Ishikawa (cell line): ENCODE results near the gene OR12D2.

ENCODE experiments used
- CEBPB ChIP-seq: IDR thresholded peaks from 2 replicates; pipeline ENCODE4 v1.6.1; 2012
- CREB1 ChIP-seq: IDR thresholded peaks from 2 replicates; pipeline ENCODE4 v1.6.1; 2012; ENCODE audit warnings: low read depth
- EGR1 ChIP-seq: IDR thresholded peaks from 2 replicates; pipeline ENCODE4 v1.6.1; 2012
- EP300 ChIP-seq: IDR thresholded peaks from 2 replicates; pipeline ENCODE4 v1.6.1; 2012; ENCODE audit warnings: borderline replicate concordance
- FOXM1 ChIP-seq: IDR thresholded peaks from 2 replicates; pipeline ENCODE4 v1.6.1; 2012; ENCODE audit warnings: low read depth, borderline replicate concordance
- MAX ChIP-seq: IDR thresholded peaks from 2 replicates; pipeline ENCODE4 v1.6.1; 2012
- NFIC ChIP-seq: IDR thresholded peaks from 2 replicates; pipeline ENCODE4 v1.6.1; 2012
- RAD21 ChIP-seq: IDR thresholded peaks from 2 replicates; pipeline ENCODE4 v1.6.1; 2012; ENCODE audit warnings: low read depth
- REST ChIP-seq: IDR thresholded peaks from 2 replicates; pipeline ENCODE4 v1.6.1; 2012; ENCODE audit warnings: low read depth, mild to moderate bottlenecking
- TAF1 ChIP-seq: IDR thresholded peaks from 2 replicates; pipeline ENCODE4 v1.6.1; 2012; ENCODE audit warnings: low read depth, mild to moderate bottlenecking
- TCF12 ChIP-seq: IDR thresholded peaks from 2 replicates; pipeline ENCODE4 v1.6.1; 2012; ENCODE audit warnings: low read depth
- TEAD4 ChIP-seq: IDR thresholded peaks from 2 replicates; pipeline ENCODE4 v1.6.1; 2012
- USF1 ChIP-seq: IDR thresholded peaks from 2 replicates; pipeline ENCODE4 v1.6.1; 2012
- YY1 ChIP-seq: IDR thresholded peaks from 2 replicates; pipeline ENCODE4 v1.6.1; 2012; ENCODE audit warnings: low read depth
- ZBTB7A ChIP-seq: IDR thresholded peaks from 2 replicates; pipeline ENCODE4 v1.6.1; 2012; ENCODE audit warnings: low read depth

Gene OR12D2

GRCh38 chr6:29395331-29395730 lies at the start of gene OR12D2:
Gene OR12D2, plus strand, starts transcription at chr6:29395631. Its CDS starts 1,069 bp downstream, at chr6:29396700.
- no peak for TF ChIP-seq TCF12
- no peak for TF ChIP-seq RAD21
- TF ChIP-seq ZBTB7A: no peak
- no peak for TF ChIP-seq REST
- TF ChIP-seq TEAD4: no peak

GRCh38 chr6:29354980-29355379 lies 40.5 kb upstream of the OR12D2 start:
- TF ChIP-seq RAD21: no peak

GRCh38 chr6:29355603-29356002 lies 39.8 kb upstream of the OR12D2 start:
- TF ChIP-seq EGR1 (no peak), CEBPB (no peak), TEAD4 (no peak), CREB1 (no peak)

- TF ChIP-seq RAD21: no peak
These were observed 26.7 kb upstream of the OR12D2 start, which contains the start of gene OR5V1 for GRCh38 chr6:29368765-29369164. Gene OR5V1, minus strand, starts transcription at chr6:29368865. Its CDS starts 12,670 bp downstream, at chr6:29356195.

GRCh38 chr6:29375191-29375590 lies 20.2 kb upstream of the OR12D2 start, which contains the start of gene OR12D3:
Gene OR12D3, minus strand, starts transcription at chr6:29375291. Its CDS starts 4 bp downstream, at chr6:29375287.
- no peak for TF ChIP-seq NFIC
- no peak for TF ChIP-seq MAX
- no peak for TF ChIP-seq TAF1
- TF ChIP-seq ZBTB7A: no peak
- no peak for TF ChIP-seq EGR1
- TF ChIP-seq RAD21: no peak
- no peak for TF ChIP-seq YY1
- no peak for TF ChIP-seq TEAD4

GRCh38 chr6:29376003-29376402 lies 19.4 kb upstream of the OR12D2 start:
- TF ChIP-seq RAD21 (peak; percentile 38; the same call in 1 of the 2 replicates), ZBTB7A (no peak), CEBPB (no peak)

- TF ChIP-seq REST: no peak
- no peak for TF ChIP-seq ZBTB7A
- TF ChIP-seq USF1: no peak
- TF ChIP-seq TAF1: no peak
- no peak for TF ChIP-seq TCF12
- TF ChIP-seq TEAD4: no peak
- no peak for TF ChIP-seq MAX
- no peak for TF ChIP-seq RAD21
- no peak for TF ChIP-seq NFIC
- no peak for TF ChIP-seq YY1
- no peak for TF ChIP-seq EGR1
- no peak for TF ChIP-seq FOXM1
- no peak for TF ChIP-seq CREB1
- TF ChIP-seq EP300: no peak
- TF ChIP-seq CEBPB: no peak
These were observed 6.9 kb upstream of the OR12D2 start for GRCh38 chr6:29388533-29388932.

GRCh38 chr6:29399525-29399924 lies 4.1 kb downstream of the OR12D2 start:
- TF ChIP-seq YY1 (no peak), REST (no peak), ZBTB7A (no peak), TEAD4 (no peak), NFIC (no peak), USF1 (no peak), CREB1 (no peak), TCF12 (no peak), CEBPB (no peak), EP300 (no peak), FOXM1 (no peak), MAX (no peak)
